Astrocyte (in vitro differentiated cells and primary cell): ENCODE data around the gene DMXL2. TPM values are rescaled to one million over a fixed set of nuclear protein-coding genes. Genes with fewer than 3 reads are reported as not detected.

Experiments
- DNase-seq: peaks from one replicate; pipeline ENCODE4 v3.0.0-alpha.2; 2010; ENCODE audit warnings: low read depth
- FAIRE-seq: peaks from 2 replicates; lab custom pipeline; 2011; peaks lifted over from hg19 to GRCh38; lab: Jason Lieb, UNC
- H2AFZ ChIP-seq: 2 replicates; pipeline ENCODE4 v1.6.0; 2012; ENCODE audit warnings: low read depth, low read length, inconsistent platforms
- H3K27ac ChIP-seq: 2 replicates; pipeline ENCODE4 v1.5.1; 2011; ENCODE audit warnings: low read depth, low read length, inconsistent platforms
- H3K27me3 ChIP-seq: 2 replicates; pipeline ENCODE4 v1.6.0; 2011; ENCODE audit warnings: low read length, inconsistent platforms; ENCODE audit not compliant: insufficient read depth
- H3K36me3 ChIP-seq: 2 replicates; pipeline ENCODE4 v1.5.1; 2011; ENCODE audit warnings: low read length, inconsistent platforms; ENCODE audit not compliant: insufficient read depth
- H3K4me1 ChIP-seq: 2 replicates; pipeline ENCODE4 v1.5.1; 2011; ENCODE audit warnings: low read length, inconsistent platforms; ENCODE audit not compliant: insufficient read depth
- H3K4me2 ChIP-seq: 2 replicates; pipeline ENCODE4 v1.6.0; 2012; ENCODE audit warnings: low read length, inconsistent platforms
- H3K4me3 ChIP-seq: 2 replicates; pipeline ENCODE4 v1.5.1; 2011; ENCODE audit warnings: low read depth, mild to moderate bottlenecking, low read length, inconsistent platforms; ENCODE audit not compliant: insufficient read depth
- H3K79me2 ChIP-seq: 2 replicates; pipeline ENCODE4 v1.6.0; 2012; ENCODE audit warnings: mild to moderate bottlenecking, low read length, inconsistent platforms; ENCODE audit not compliant: insufficient read depth
- H3K9ac ChIP-seq: 2 replicates; pipeline ENCODE4 v1.6.0; 2012; ENCODE audit warnings: mild to moderate bottlenecking, low read length, inconsistent platforms
- H3K9me3 ChIP-seq: 2 replicates; pipeline ENCODE4 v1.5.1; 2012; ENCODE audit warnings: low read depth, mild to moderate bottlenecking, low read length, inconsistent platforms; ENCODE audit not compliant: insufficient read depth
- H4K20me1 ChIP-seq: 2 replicates; pipeline ENCODE4 v1.6.0; 2012; ENCODE audit warnings: low read length, inconsistent platforms; ENCODE audit not compliant: insufficient read depth
- H3K27ac Mint-ChIP-seq: one replicate; pipeline ENCODE4 v1.8.0; 2021; ENCODE audit warnings: mild to moderate bottlenecking, mixed read lengths; ENCODE audit not compliant: unreplicated experiment
- H3K27me3 Mint-ChIP-seq: one replicate; pipeline ENCODE4 v1.8.0; 2021; ENCODE audit warnings: low read depth, mixed read lengths; ENCODE audit not compliant: unreplicated experiment
- H3K36me3 Mint-ChIP-seq: one replicate; pipeline ENCODE4 v1.8.0; 2021; ENCODE audit warnings: low read depth, mixed read lengths; ENCODE audit not compliant: unreplicated experiment
- H3K4me1 Mint-ChIP-seq: one replicate; pipeline ENCODE4 v1.8.0; 2021; ENCODE audit warnings: low read depth, mixed read lengths; ENCODE audit not compliant: unreplicated experiment
- H3K4me3 Mint-ChIP-seq: one replicate; pipeline ENCODE4 v1.8.0; 2021; ENCODE audit warnings: mild to moderate bottlenecking, moderate library complexity, mixed read lengths; ENCODE audit not compliant: unreplicated experiment
- H3K9me3 Mint-ChIP-seq: one replicate; pipeline ENCODE4 v1.8.0; 2021; ENCODE audit warnings: mild to moderate bottlenecking, mixed read lengths; ENCODE audit not compliant: unreplicated experiment
- EZH2 ChIP-seq: IDR thresholded peaks from 2 replicates; pipeline ENCODE4 v1.6.1; 2012; ENCODE audit warnings: mild to moderate bottlenecking, low read length, inconsistent platforms; ENCODE audit not compliant: insufficient read depth
- total RNA-seq: library from RNA; stranded (reverse); gene quantifications from 2 replicates; pipeline ENCODE4 v1.2.1, GENCODE V29; 2021
- TF ChIP-seq, protein P1 (sequence below): IDR thresholded peaks from 2 replicates; pipeline ENCODE4 v1.5.1; 2011; ENCODE audit warnings: low read depth, mild to moderate bottlenecking, inconsistent platforms, low read length, moderate library complexity; ENCODE audit not compliant: insufficient read depth

Gene DMXL2
- total RNA-seq, 1 donor from 2014 or later: 19.0 TPM

- no peaks in the 10 kb centered on the region for H3K9me3 ChIP-seq
- no peaks in the 10 kb centered on the region for H3K36me3 ChIP-seq
- H3K9ac ChIP-seq: no peak overlapping the region
- no peak for TF ChIP-seq EZH2
- TF ChIP-seq, protein P1, sequence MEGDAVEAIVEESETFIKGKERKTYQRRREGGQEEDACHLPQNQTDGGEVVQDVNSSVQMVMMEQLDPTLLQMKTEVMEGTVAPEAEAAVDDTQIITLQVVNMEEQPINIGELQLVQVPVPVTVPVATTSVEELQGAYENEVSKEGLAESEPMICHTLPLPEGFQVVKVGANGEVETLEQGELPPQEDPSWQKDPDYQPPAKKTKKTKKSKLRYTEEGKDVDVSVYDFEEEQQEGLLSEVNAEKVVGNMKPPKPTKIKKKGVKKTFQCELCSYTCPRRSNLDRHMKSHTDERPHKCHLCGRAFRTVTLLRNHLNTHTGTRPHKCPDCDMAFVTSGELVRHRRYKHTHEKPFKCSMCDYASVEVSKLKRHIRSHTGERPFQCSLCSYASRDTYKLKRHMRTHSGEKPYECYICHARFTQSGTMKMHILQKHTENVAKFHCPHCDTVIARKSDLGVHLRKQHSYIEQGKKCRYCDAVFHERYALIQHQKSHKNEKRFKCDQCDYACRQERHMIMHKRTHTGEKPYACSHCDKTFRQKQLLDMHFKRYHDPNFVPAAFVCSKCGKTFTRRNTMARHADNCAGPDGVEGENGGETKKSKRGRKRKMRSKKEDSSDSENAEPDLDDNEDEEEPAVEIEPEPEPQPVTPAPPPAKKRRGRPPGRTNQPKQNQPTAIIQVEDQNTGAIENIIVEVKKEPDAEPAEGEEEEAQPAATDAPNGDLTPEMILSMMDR: no peak
- H3K27ac ChIP-seq: no peak overlapping the region
- peak; percentile 43 for DNase-seq
- H3K4me2 ChIP-seq: no peak overlapping the region
- no peaks in the 10 kb centered on the region for H3K79me2 ChIP-seq
- Mint-ChIP-seq H3K27me3 (peaks cover 4% of the 10 kb centered on the region), H3K4me1 (peaks cover 3% of the 10 kb centered on the region), H3K4me3 (no peak overlapping the region), H3K9me3 (no peaks in the 10 kb centered on the region), H3K36me3 (no peaks in the 10 kb centered on the region), H3K27ac (no peak overlapping the region)
- no peak overlapping the region for H2AFZ ChIP-seq
- no peaks in the 10 kb centered on the region for H4K20me1 ChIP-seq
- H3K4me1 ChIP-seq: peaks cover 3% of the 10 kb centered on the region
- FAIRE-seq: peak; percentile 81
- peaks cover 3% of the 10 kb centered on the region for H3K27me3 ChIP-seq
- no peak overlapping the region for H3K4me3 ChIP-seq
Observed at GRCh38 chr15:51647128-51647562, 24.6 kb upstream of the DMXL2 start.

DNA sequence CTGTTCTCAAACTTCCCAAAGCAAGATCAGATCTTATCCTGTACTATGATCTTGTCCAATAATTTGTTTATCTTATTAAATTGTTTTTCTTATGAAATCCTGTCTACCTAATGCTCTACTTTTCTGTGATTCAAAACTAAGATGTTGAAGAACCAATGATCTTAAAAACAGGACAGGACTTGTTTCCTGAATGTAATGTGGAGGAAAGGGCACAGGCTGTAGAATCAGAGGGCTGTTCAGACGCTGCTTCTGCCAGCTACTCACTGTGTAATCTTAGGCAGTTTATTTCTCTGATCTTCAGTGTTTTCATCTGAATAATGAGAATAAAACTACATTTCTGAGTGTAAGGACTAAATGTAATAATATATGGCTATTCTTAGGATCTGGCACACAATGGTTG is 20.1 kb upstream of the DMXL2 start:
- Histone ChIP-seq H3K27ac (no peak overlapping the region), H3K27me3 (no peaks in the 10 kb centered on the region), H3K4me1 (peaks cover 3% of the 10 kb centered on the region), H4K20me1 (no peaks in the 10 kb centered on the region), H2AFZ (no peak overlapping the region), H3K79me2 (no peaks in the 10 kb centered on the region), H3K4me3 (no peak overlapping the region), H3K4me2 (no peak overlapping the region), H3K36me3 (no peaks in the 10 kb centered on the region), H3K9me3 (no peaks in the 10 kb centered on the region), H3K9ac (no peak overlapping the region)
- Mint-ChIP-seq H3K36me3 (no peaks in the 10 kb centered on the region), H3K27ac (no peak overlapping the region), H3K27me3 (peaks cover 4% of the 10 kb centered on the region), H3K4me1 (peaks cover 3% of the 10 kb centered on the region), H3K9me3 (no peaks in the 10 kb centered on the region), H3K4me3 (no peak overlapping the region)
- no peak for DNase-seq
- TF ChIP-seq, protein P1: no peak
- TF ChIP-seq EZH2: no peak
- no peak for FAIRE-seq

DNA sequence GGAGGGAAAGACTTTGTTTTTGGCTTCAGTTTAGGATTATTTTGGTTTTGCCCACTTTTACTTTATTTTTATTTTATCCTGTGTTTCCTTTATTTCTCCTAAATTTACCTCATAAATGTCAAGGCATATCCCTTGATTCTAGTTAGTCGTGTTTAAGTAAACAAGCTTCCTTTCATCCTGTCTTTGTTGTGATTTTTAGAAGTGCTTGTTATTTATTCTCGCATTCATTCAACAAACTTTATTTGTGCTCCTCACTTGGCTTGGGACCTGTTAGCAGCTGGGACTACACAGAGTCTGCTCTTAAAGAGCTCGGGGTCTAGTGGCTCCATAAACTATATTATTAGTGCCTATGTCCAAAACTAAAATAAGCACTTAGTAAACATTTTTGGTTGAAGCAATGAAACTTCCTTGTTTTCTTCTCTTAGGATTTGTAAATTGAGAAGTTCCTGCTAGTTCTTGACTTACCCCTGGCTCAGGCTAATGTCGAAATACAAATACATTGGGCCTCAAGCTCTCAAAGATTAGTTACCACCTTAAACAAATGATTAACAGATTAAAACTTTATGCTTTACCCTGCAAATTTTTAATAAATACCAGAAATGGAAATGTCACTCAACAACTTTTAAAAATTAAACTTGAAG is 19.0 kb upstream of the DMXL2 start:
- H3K9me3 Mint-ChIP-seq: no peaks in the 10 kb centered on the region
- Histone ChIP-seq H3K27ac (no peak overlapping the region), H3K36me3 (no peaks in the 10 kb centered on the region), H2AFZ (no peak overlapping the region), H3K4me1 (no peaks in the 10 kb centered on the region), H3K79me2 (no peaks in the 10 kb centered on the region), H3K4me3 (no peak overlapping the region), H4K20me1 (no peaks in the 10 kb centered on the region), H3K4me2 (no peak overlapping the region), H3K9me3 (no peaks in the 10 kb centered on the region), H3K9ac (no peak overlapping the region), H3K27me3 (no peaks in the 10 kb centered on the region)
- no peak overlapping the region for H3K4me3 Mint-ChIP-seq
- DNase-seq: no peak
- TF ChIP-seq, protein P1: no peak
- TF ChIP-seq EZH2: no peak
- H3K36me3 Mint-ChIP-seq: no peaks in the 10 kb centered on the region
- H3K27me3 Mint-ChIP-seq: peaks cover 8% of the 10 kb centered on the region
- H3K4me1 Mint-ChIP-seq: no peaks in the 10 kb centered on the region
- no peak for FAIRE-seq
- H3K27ac Mint-ChIP-seq: no peak overlapping the region
